K562 (cell line): Measurements from ENCODE around the gene ZNF598.

Experiments
- JUN ChIP-seq, 2 experiments: sonication (generic) in 1 of 2; formaldehyde crosslinking in 1 of 2; IDR thresholded peaks; 2 replicates each; pipeline versions ENCODE4 v1.6.1 to v1.8.0; 2012 to 2022; ENCODE audit warnings: borderline replicate concordance in 2 of 2, mild to moderate bottlenecking in 2 of 2, improper control_type of control experiment in 1 of 2, low read depth in 1 of 2, low read length in 1 of 2, missing genetic modification reagents in 1 of 2
- JUNB ChIP-seq: fragments of 450-650 bp; formaldehyde crosslinking; conservative IDR thresholded peaks from 2 replicates; pipeline ENCODE4 v1.4.0; 2020; ENCODE audit warnings: mild to moderate bottlenecking
- KLF1 ChIP-seq: fragments of 450-650 bp; IDR thresholded peaks from 2 replicates; pipeline ENCODE4 v1.6.1; 2016; ENCODE audit warnings: missing genetic modification characterization, missing compliant biosample characterization
- KLF16 ChIP-seq: IDR thresholded peaks from 2 replicates; pipeline ENCODE4 v1.6.1; 2016; ENCODE audit warnings: antibody characterized with exemption
- POLR2A ChIP-seq: fragments of 450-650 bp; conservative IDR thresholded peaks from 2 replicates; pipeline ENCODE4 v1.6.1; 2016
- POLR2AphosphoS5 ChIP-seq: IDR thresholded peaks from 2 replicates; pipeline ENCODE4 v1.6.1; 2011; ENCODE audit warnings: mild to moderate bottlenecking, low read depth, low read length, moderate library complexity; ENCODE audit not compliant: control insufficient read depth, insufficient read depth
- PRMT5 ChIP-seq: sonication (generic); formaldehyde crosslinking; IDR thresholded peaks from 2 replicates; pipeline ENCODE4 v1.5.0; 2020; ENCODE audit warnings: missing genetic modification reagents
- RFX5 ChIP-seq: IDR thresholded peaks from 2 replicates; pipeline ENCODE4 v1.6.1; 2011; ENCODE audit warnings: low read depth, mild to moderate bottlenecking, improper control_type of control experiment, low read length
- TF ChIP-seq, protein P1 (sequence below), 3 experiments: IDR thresholded peaks in 2 of 3; conservative IDR thresholded peaks in 1 of 3; 2 replicates each; pipeline ENCODE4 v1.5.1; 2011 to 2012; ENCODE audit warnings: low read length in 3 of 3, mild to moderate bottlenecking in 3 of 3, control low read depth in 2 of 3, improper control_type of control experiment in 1 of 3, inconsistent platforms in 1 of 3, low read depth in 1 of 3, mixed read lengths in 1 of 3, moderate library complexity in 1 of 3; ENCODE audit not compliant: insufficient read depth in 2 of 3
- TF ChIP-seq, protein P2 (sequence below): sonication (generic); formaldehyde crosslinking; IDR thresholded peaks from 2 replicates; pipeline ENCODE4 v1.8.1; 2023; ENCODE audit warnings: mild to moderate bottlenecking, missing genetic modification reagents, moderate library complexity

DNA sequence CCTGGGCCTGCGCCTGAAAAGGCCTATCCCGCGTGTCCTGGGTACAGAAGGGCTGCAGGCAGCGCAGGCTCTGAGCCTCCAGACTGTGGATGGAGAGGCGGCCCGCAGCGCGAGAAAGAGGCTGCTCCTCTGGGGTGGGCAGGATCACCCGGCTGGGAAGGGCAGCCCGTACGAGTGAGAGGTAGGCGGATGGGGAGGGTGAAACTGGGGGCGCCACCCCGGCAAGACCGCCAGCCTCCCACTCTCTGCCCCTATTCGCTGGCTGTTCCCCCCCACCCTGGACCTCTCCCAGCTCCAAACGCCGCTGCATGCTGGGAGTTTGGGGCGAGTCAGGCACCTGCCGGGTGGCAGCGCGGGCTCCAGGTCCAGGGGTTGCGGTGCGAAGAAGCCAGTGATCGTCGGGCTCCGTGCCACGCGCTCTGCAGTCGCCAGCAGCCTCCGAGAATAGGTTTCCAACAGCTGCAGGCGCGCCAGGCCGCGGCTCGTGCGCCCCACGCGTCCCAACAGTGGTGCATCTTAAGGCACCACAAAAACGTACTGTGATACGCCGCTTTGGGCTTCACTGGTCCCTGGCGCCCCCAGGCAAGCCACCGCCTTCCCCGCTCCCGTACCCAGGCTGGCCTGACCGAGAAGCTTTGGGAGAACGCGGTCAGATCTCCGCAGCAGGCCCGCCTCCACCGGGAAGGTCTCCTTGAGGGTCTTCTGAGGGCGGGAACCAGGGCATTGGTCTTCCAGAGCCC lies 29.4 kb downstream of the ZNF598 start:
- TF ChIP-seq, protein P1, sequence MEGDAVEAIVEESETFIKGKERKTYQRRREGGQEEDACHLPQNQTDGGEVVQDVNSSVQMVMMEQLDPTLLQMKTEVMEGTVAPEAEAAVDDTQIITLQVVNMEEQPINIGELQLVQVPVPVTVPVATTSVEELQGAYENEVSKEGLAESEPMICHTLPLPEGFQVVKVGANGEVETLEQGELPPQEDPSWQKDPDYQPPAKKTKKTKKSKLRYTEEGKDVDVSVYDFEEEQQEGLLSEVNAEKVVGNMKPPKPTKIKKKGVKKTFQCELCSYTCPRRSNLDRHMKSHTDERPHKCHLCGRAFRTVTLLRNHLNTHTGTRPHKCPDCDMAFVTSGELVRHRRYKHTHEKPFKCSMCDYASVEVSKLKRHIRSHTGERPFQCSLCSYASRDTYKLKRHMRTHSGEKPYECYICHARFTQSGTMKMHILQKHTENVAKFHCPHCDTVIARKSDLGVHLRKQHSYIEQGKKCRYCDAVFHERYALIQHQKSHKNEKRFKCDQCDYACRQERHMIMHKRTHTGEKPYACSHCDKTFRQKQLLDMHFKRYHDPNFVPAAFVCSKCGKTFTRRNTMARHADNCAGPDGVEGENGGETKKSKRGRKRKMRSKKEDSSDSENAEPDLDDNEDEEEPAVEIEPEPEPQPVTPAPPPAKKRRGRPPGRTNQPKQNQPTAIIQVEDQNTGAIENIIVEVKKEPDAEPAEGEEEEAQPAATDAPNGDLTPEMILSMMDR (IDR thresholded peaks at IDR 0.05 in 2 of 3, conservative IDR thresholded peaks at IDR 0.05 in 1 of 3; ENCODE audit: insufficient read depth in 2 of 3, low read depth in 1 of 3, low read length in 3 of 3) = no peak
- TF ChIP-seq POLR2A (peak; percentile 25), JUNB (CRISPR knock-in tag) (no peak), JUN (IDR thresholded peaks at IDR 0.05; ENCODE audit: borderline replicate concordance, low read depth, low read length) (no peak), JUN (CRISPR knock-in tag; IDR thresholded peaks at IDR 0.05; ENCODE audit: borderline replicate concordance) (no peak), POLR2AphosphoS5 (no peak), KLF1 (tag) (no peak), KLF16 (no peak), PRMT5 (CRISPR knock-in tag) (no peak), RFX5 (no peak)
- TF ChIP-seq, protein P2, sequence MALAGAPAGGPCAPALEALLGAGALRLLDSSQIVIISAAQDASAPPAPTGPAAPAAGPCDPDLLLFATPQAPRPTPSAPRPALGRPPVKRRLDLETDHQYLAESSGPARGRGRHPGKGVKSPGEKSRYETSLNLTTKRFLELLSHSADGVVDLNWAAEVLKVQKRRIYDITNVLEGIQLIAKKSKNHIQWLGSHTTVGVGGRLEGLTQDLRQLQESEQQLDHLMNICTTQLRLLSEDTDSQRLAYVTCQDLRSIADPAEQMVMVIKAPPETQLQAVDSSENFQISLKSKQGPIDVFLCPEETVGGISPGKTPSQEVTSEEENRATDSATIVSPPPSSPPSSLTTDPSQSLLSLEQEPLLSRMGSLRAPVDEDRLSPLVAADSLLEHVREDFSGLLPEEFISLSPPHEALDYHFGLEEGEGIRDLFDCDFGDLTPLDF (CRISPR knock-in tag) = no peak
